Measurements from ENCODE around the gene ZNF669.

The ZNF669 gene

GRCh38 chr1:247111259-247111699 is 7.1 kb upstream of the ZNF669 start:
- no peak for DNase-seq (ENCODE audit: low spot score)

- DNase-seq (ENCODE audit: low spot score), result no peak
These were observed 6.6 kb upstream of the ZNF669 start for GRCh38 chr1:247110627-247111258.

- DNase-seq (ENCODE audit: low spot score), result no peak
These were observed 3.5 kb upstream of the ZNF669 start for GRCh38 chr1:247107694-247108093.

GRCh38 chr1:247105966-247106365 is 1.8 kb upstream of the ZNF669 start:
- DNase-seq (ENCODE audit: low spot score), result no peak

GRCh38 chr1:247104965-247105364 is 809 bp upstream of the ZNF669 start:
- no peak for DNase-seq (ENCODE audit: low spot score)

GRCh38 chr1:247102381-247102780 is 1.8 kb downstream of the ZNF669 start:
- no peak for DNase-seq (ENCODE audit: low spot score)

GRCh38 chr1:247100676-247101279 is 3.4 kb downstream of the ZNF669 start:
- DNase-seq (ENCODE audit: low spot score), result no peak

GRCh38 chr1:247096958-247097357 is 7.2 kb downstream of the ZNF669 start:
- DNase-seq (ENCODE audit: low spot score), result no peak

GRCh38 chr1:247096544-247096943 is 7.6 kb downstream of the ZNF669 start:
- DNase-seq (ENCODE audit: low spot score), result no peak

GRCh38 chr1:247096112-247096511 is 8.0 kb downstream of the ZNF669 start:
- no peak for DNase-seq (ENCODE audit: low spot score)

GRCh38 chr1:247090455-247090854 is 13.7 kb downstream of the ZNF669 start:
- no peak for DNase-seq (ENCODE audit: low spot score)

GRCh38 chr1:247089616-247090375 is 14.4 kb downstream of the ZNF669 start:
- DNase-seq (ENCODE audit: low spot score), result no peak

GRCh38 chr1:247088967-247089366 is 15.2 kb downstream of the ZNF669 start:
- no peak for DNase-seq (ENCODE audit: low spot score)

- no peak for DNase-seq (ENCODE audit: low spot score)
These were observed 16.9 kb downstream of the ZNF669 start for GRCh38 chr1:247087256-247087655.

- DNase-seq (ENCODE audit: low spot score), result no peak
These were observed 18.8 kb downstream of the ZNF669 start for GRCh38 chr1:247085310-247085709.

GRCh38 chr1:247084771-247085170 is 19.4 kb downstream of the ZNF669 start:
- DNase-seq (ENCODE audit: low spot score), result no peak

- peak; percentile 79 for DNase-seq (ENCODE audit: low spot score)
These were observed 24.8 kb downstream of the ZNF669 start for GRCh38 chr1:247079141-247079874.

GRCh38 chr1:247078258-247079140 is 25.7 kb downstream of the ZNF669 start, which contains the start of gene ZNF670:
TSS of gene ZNF670 (minus strand) at chr1:247078811. CDS start at chr1:247078596, 215 bp downstream.
- DNase-seq (ENCODE audit: low spot score), result peak; percentile 90

GRCh38 chr1:247077876-247078257 is 26.3 kb downstream of the ZNF669 start:
- DNase-seq (ENCODE audit: low spot score), result no peak

- DNase-seq (ENCODE audit: low spot score), result no peak
These were observed 26.9 kb downstream of the ZNF669 start for GRCh38 chr1:247077213-247077612.

GRCh38 chr1:247070645-247071044 is 33.5 kb downstream of the ZNF669 start:
- no peak for DNase-seq (ENCODE audit: low spot score)
